GM18858 (cell line): ENCODE results near the gene LSG1.

Experiments
- ATAC-seq: cut with Tn5 transposase; IDR thresholded peaks from one replicate; pipeline ENCODE4 v1.9.1; 2021; ENCODE audit not compliant: unreplicated experiment

Gene LSG1

GRCh38 chr3:194671900-194672808, at the start of gene LSG1:
Gene LSG1, minus strand, starts transcription at chr3:194672191. Its CDS starts 29 bp downstream, at chr3:194672162.
- ATAC-seq, result peak; percentile 62

GRCh38 chr3:194720048-194720447, 48.1 kb upstream of the LSG1 start:
- ATAC-seq, result no peak

DNA sequence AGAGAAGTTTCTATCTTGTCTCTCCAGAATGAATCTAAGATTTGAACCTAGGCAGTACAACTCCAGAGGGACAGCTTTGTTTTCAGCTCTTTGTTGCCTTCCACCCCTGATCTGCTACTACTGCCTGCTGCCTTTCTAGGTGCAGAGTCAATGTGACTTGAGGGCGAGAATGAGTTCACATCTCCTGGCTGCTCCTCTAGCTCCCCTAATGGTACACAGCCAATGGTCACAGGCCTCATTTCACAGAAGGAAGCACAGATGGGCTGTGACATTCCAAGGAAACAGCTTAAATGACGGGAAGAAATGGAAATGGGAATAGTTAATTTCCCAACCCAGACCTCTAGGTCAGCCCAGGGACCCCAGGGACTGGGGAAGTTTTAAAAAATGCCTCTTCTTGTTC, 46.1 kb upstream of the LSG1 start:
- no peak for ATAC-seq

GRCh38 chr3:194715022-194715800, 43.2 kb upstream of the LSG1 start:
- ATAC-seq, result no peak

DNA sequence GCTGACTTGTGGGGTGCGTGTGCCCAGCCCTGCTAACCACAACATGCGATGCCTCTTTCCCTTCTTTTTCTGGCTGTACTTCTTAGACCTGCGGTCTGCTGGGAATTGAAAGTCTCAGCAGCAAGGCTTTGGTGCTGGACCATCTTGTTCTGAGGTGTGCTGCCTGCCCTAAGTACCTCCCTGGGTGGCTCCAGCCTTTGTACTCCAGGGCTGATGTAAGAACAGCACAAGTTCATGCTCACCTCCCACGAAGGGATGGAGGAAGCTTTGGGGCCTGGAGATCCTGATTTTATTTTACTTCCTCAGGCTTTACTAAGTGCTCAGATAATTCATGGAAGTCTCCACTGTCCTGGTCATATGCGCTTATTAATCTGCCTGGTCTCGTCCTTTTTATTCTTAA, 42.6 kb upstream of the LSG1 start:
- ATAC-seq, result no peak

- no peak for ATAC-seq
Observed at GRCh38 chr3:194714137-194714455, 42.1 kb upstream of the LSG1 start.

DNA sequence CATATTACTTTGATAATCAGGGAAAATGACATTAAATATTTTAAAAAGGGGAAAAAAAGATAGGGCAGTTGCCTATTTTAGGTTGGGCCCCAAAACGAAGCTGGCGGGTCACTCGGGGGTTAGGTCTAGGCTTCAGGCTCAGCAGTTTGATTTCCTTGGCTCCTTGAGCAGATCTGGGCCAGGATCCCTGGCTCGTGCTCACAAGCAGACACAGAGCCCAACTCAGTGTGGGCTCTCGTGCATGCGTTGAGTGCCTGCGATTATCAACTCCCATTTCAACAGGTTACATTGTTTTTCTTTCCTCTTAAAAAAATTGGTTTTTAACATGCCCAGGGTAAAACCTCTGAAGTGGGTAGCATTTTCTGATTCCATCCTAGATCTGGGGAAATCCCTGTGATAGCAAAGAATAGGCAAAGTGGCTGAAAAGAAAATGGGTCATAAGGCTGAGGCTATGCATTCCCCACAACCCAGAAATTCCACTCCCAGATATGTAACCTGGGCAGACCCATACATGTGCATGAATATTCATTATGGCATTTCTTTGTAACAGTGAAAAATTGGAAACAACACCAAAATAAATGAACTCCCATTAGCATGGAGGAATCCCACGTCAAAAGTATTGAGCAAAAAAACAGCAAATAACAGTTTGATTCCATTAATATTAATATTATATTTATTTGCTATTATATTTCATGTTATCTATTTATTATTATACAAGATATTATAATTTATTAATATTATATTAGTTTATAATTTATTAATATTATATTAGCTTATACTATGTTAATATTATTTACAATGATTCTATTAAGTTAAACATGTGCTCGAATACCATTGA, 41.5 kb upstream of the LSG1 start:
- ATAC-seq, result no peak

- ATAC-seq, result no peak
Observed at GRCh38 chr3:194711913-194712312, 39.9 kb upstream of the LSG1 start.

DNA sequence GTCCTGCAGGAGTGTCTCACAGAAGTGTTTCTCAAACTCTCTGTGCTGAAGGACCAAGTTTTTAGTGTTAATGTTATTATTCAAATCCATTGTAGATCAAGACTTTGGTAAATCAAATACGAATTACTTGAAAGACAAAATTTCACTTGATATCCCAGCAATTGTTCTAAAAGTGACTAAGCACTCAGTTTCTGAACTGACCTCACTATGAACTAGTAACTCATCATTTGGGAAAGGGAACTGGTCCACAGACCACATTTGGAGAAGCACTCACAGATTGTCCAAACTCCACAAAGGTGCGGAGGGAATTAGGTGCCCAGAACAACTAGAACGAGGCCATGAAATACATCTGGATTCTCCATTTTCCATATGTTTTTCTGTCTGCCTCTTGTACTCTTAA, 39.3 kb upstream of the LSG1 start:
- ATAC-seq, result no peak

DNA sequence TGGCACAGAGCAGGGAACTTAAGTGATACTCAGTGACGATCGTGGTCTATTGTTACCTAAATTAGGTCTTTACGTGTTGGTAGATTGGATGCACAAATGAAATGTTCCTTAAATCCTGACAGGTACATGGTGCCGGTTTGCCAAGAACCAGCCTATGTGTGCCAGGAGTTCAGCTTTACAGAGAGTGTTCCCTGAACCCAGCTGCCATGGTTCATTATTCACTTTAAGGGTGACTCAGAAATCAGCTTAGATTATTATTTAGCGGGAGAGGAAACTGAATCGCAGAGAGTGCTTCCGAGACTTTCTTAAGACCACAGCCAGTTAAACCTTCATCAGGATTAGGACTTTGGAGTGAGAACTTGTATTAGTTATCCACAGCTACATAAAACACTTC, 35.2 kb upstream of the LSG1 start:
- no peak for ATAC-seq

DNA sequence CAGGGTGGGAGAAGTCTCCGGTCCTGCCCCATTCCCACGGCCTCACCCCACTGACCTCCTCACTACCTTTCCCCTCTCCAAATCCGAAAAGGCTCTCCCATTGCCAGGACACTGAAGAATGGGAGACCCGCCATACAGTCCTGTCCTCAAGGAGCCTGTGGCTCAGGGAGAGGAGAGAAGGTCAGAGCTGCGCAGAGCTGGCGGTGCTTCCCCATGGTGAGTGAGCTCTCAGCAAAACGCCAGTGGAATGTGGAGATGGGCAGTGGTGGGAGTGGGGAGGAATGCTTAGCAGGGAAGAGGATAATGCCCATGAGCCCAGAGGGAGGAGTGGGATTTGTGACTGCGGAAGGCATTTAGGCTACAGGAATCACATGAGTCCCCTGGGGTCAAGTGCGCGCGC, 33.8 kb upstream of the LSG1 start:
- ATAC-seq, result no peak

DNA sequence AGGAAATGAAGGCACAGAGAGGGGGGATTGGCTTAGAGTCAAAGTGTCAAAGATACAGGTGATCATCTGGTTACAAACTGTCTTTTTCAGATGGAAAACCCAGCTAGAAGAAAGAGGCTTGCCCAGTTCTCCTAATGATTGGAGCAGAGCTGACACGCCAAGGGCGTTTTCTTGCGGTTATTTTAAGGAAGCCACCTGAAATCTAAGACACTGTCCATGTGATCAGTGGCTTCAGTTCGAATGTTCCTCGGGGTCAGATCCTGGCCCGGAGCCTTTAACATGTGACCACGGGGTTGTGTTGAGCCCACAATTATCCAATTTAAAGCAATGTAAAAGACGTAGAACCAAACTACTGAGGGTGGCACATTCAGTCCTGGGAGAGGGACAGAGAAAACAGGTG, 33.2 kb upstream of the LSG1 start:
- ATAC-seq, result no peak

DNA sequence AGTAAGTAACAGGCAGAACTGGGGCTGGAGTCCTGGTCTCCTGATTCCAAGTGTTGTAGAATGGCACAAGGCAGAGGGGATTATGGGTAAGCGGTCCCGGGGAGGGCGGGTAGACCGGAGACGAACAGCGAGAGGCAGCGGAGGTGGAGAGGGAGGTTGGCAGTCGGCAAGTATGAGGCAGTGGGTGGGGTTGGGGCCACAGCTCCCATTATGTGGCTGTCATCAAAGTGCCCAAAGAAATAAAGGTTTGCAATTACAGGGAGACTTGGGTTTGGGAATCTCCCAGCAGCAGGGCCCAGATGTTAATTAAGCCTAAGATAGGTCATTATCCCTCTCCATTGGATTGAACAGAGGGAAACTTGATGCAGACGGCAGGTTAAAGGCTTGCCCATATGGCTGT, 30.6 kb upstream of the LSG1 start:
- ATAC-seq, result no peak

GRCh38 chr3:194696702-194697101, 24.7 kb upstream of the LSG1 start:
- no peak for ATAC-seq

GRCh38 chr3:194691481-194692283, 19.7 kb upstream of the LSG1 start:
- peak; percentile 65 for ATAC-seq

- ATAC-seq, result no peak
Observed at GRCh38 chr3:194690501-194691372, 18.7 kb upstream of the LSG1 start.

DNA sequence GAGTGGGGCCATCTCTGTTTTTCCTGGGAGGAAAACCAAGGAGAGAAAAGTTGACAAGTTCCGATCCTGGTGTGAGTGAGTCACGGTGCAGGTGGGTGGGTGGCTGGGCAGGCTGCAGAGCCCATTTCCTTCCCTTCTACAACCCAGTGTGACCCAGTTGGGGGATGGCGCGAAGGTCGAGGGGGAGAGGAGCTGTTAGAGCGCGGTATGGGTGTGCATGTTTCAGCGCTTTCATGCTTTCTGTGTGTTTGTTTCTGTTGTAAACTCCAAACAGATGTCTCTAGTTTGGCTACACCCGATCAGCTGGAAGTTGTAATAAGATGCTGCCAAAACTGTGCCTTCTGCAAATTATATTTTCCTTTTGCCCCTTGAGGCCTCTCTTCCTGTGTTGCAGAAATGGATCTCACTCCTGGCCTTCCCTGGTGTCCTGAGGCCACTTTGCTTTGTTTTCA, 17.5 kb upstream of the LSG1 start:
- no peak for ATAC-seq

DNA sequence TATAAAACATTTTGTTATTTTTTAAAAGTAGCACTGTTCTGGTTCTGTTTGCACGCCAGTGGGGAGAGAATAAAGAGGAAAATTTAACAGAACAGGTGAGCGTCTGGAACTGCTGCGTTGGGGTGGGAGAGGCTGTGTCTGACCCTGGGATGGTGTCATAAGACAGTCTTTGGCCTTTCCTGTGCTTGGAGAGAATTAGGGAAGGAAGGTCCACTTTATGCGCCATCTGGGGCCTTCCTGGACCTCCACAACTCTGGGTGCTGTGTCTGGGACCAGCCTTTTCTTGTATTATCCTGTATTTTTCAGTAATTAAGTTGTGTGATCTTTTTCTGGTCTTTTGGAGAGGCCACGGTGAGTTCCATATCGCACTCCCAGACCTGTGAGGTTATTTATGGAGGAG, 17.0 kb upstream of the LSG1 start:
- no peak for ATAC-seq

GRCh38 chr3:194688200-194688740, 16.3 kb upstream of the LSG1 start:
- ATAC-seq, result no peak
